MG63 (cell line): ENCODE measurements around the gene SEC31A. TPM values are rescaled to one million over a fixed set of nuclear protein-coding genes. Genes with fewer than 3 reads are reported as not detected.

Source experiments
- total RNA-seq: library from RNA; depleted of rRNA; stranded (reverse); fragments of >200 nt; shearing (Covaris generic); gene quantifications from 2 replicates; pipeline ENCODE4 v1.2.3, GENCODE V29; 2014; ENCODE audit warnings: low replicate concordance; rRNA removed

SEC31A gene
- total RNA-seq, 1 experiment from 2014 or later, result 139 TPM

Other genes with a start within 250 kb of the SEC31A start
- 2.9 and 4.2 TPM in 2 replicates for gene SCD5, start 92.4 kb downstream of the SEC31A start, total RNA-seq
- gene THAP9, start 9.6 kb upstream of the SEC31A start, total RNA-seq, result 0.37 and 2.9 TPM in 2 replicates
- 4.3 and 7.8 TPM in 2 replicates for gene LIN54, start 119.7 kb upstream of the SEC31A start, total RNA-seq
- gene COPS4, start 144.0 kb upstream of the SEC31A start, total RNA-seq, result 127 and 147 TPM in 2 replicates
- not detected in 2 replicates for gene PLAC8, start 223.6 kb upstream of the SEC31A start, total RNA-seq